Osteoblast (primary cell): ENCODE data around the gene FZD7. TPM values are rescaled to one million over a fixed set of nuclear protein-coding genes. Genes with fewer than 3 reads are reported as not detected.

Source experiments
- DNase-seq: peaks from one replicate; pipeline ENCODE4 v3.0.0; 2011; ENCODE audit warnings: low spot score, mixed read lengths; ENCODE audit not compliant: insufficient read length; ENCODE audit errors: missing footprints
- H2AFZ ChIP-seq: 2 replicates; pipeline ENCODE4 v1.6.0; 2011; ENCODE audit warnings: mild to moderate bottlenecking, low read length
- H3K27ac ChIP-seq: 2 replicates; pipeline ENCODE4 v1.5.1; 2011; ENCODE audit warnings: mild to moderate bottlenecking, low read depth, low read length, moderate library complexity
- H3K27me3 ChIP-seq: 2 replicates; pipeline ENCODE4 v1.6.0; 2012; ENCODE audit warnings: mild to moderate bottlenecking, control low read depth, inconsistent platforms, low read length, moderate library complexity; ENCODE audit not compliant: insufficient read depth
- H3K36me3 ChIP-seq: 2 replicates; pipeline ENCODE4 v1.5.1; 2011; ENCODE audit warnings: mild to moderate bottlenecking, low read length, control low read depth, moderate library complexity; ENCODE audit not compliant: insufficient read depth
- H3K4me1 ChIP-seq: 2 replicates; pipeline ENCODE4 v1.5.1; 2011; ENCODE audit warnings: mild to moderate bottlenecking, low read length, control low read depth, moderate library complexity; ENCODE audit not compliant: insufficient read depth
- H3K4me2 ChIP-seq: 2 replicates; pipeline ENCODE4 v1.6.0; 2011; ENCODE audit warnings: mild to moderate bottlenecking, low read length; ENCODE audit not compliant: insufficient read depth
- H3K4me3 ChIP-seq: fragments of 200-600 bp; sonication (generic); 3 replicates; pipeline ENCODE4 v1.5.1; 2012; ENCODE audit warnings: mild to moderate bottlenecking, low read length, inconsistent platforms; ENCODE audit not compliant: insufficient read depth
- H3K79me2 ChIP-seq: 2 replicates; pipeline ENCODE4 v1.6.0; 2012; ENCODE audit warnings: mild to moderate bottlenecking, low read length, control low read depth, inconsistent platforms; ENCODE audit not compliant: insufficient read depth
- H3K9me3 ChIP-seq: 2 replicates; pipeline ENCODE4 v1.5.1; 2011; ENCODE audit warnings: low read depth, low read length, control low read depth
- H4K20me1 ChIP-seq: 2 replicates; pipeline ENCODE4 v1.6.0; 2012; ENCODE audit warnings: mild to moderate bottlenecking, low read length, control low read depth; ENCODE audit not compliant: insufficient read depth
- CTCF ChIP-seq: IDR thresholded peaks from 2 replicates; pipeline ENCODE4 v1.5.1; 2011; ENCODE audit warnings: mild to moderate bottlenecking, low read depth, low read length, moderate library complexity; ENCODE audit errors: extremely low read depth
- total RNA-seq: library from RNA; depleted of rRNA; stranded (reverse); fragments of >200 nt; gene quantifications from 2 replicates; pipeline ENCODE4 v1.2.3, GENCODE V29; 2012

FZD7 gene
- total RNA-seq, 1 donor = 73.8 TPM

DNA sequence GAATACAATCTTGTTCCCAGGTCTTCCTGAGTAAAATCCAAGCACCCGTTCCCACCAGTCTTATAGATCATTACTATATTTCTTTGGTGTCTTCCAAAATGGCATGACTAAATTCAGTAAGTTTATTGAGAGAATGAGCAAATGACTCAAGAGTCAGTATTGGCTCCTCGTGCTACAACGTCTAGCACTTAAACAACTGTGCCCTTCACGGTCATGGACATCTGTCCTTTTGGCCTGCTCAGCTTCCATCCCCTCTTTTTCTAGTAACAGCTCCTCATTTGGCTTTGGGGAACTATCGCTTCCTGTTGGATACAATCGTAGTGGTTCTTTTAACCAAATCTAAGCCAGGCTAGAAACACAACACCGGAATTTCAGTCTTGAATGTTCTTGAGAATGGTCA lies 24.1 kb upstream of the FZD7 start:
- H3K79me2 ChIP-seq = no peaks in the 10 kb centered on the region

GRCh38 chr2:202014318-202014717 lies 19.3 kb upstream of the FZD7 start:
- Histone ChIP-seq H2AFZ (no peak overlapping the region), H3K4me3 (no peak overlapping the region), H3K9me3 (no peaks in the 10 kb centered on the region), H3K27me3 (no peaks in the 10 kb centered on the region), H3K27ac (no peak overlapping the region), H3K36me3 (no peaks in the 10 kb centered on the region), H3K4me2 (no peak overlapping the region), H3K4me1 (peaks cover 8% of the 10 kb centered on the region), H3K79me2 (no peaks in the 10 kb centered on the region), H4K20me1 (no peaks in the 10 kb centered on the region)
- no peak for DNase-seq
- no peak for TF ChIP-seq CTCF

More for the DNA sequence above, 24.1 kb upstream of the FZD7 start:
- no peaks in the 10 kb centered on the region for H3K9me3 ChIP-seq
- H4K20me1 ChIP-seq = no peaks in the 10 kb centered on the region
- no peak overlapping the region for H3K27ac ChIP-seq
- DNase-seq = no peak
- no peak overlapping the region for H2AFZ ChIP-seq
- H3K4me2 ChIP-seq = no peak overlapping the region
- H3K27me3 ChIP-seq = no peaks in the 10 kb centered on the region
- H3K36me3 ChIP-seq = no peaks in the 10 kb centered on the region
- TF ChIP-seq CTCF = no peak
- H3K4me3 ChIP-seq = no peak overlapping the region
- H3K4me1 ChIP-seq = peaks cover 13% of the 10 kb centered on the region

- no peak overlapping the region for H2AFZ ChIP-seq
- H3K4me2 ChIP-seq = no peak overlapping the region
- H3K27me3 ChIP-seq = no peaks in the 10 kb centered on the region
- H3K4me1 ChIP-seq = peaks cover 8% of the 10 kb centered on the region
- no peak for DNase-seq
- no peaks in the 10 kb centered on the region for H4K20me1 ChIP-seq
- no peak overlapping the region for H3K27ac ChIP-seq
- no peaks in the 10 kb centered on the region for H3K9me3 ChIP-seq
- no peak overlapping the region for H3K4me3 ChIP-seq
- TF ChIP-seq CTCF = no peak
- no peaks in the 10 kb centered on the region for H3K79me2 ChIP-seq
- no peaks in the 10 kb centered on the region for H3K36me3 ChIP-seq
These were observed 18.9 kb upstream of the FZD7 start for GRCh38 chr2:202014759-202015211.

DNA sequence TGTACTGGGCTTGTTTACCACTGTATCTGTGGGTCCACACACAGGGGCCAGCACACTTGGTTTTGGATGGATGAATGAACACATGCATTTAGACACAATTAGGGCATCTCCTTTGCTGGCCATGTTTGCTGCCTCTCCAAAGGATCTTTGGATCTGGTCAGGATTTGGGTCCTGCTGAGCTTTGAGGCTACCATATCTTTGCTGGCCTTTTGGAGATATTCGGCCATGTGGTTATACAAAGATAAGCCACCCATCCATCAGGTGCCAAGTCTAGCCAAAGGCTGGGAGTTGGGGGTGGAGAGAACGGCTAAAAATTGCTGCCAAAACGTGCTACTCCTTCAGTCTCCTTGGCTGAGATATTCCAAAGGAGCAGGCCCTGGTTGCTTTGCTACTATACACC lies 18.2 kb upstream of the FZD7 start:
- TF ChIP-seq CTCF = no peak
- Histone ChIP-seq H3K27ac (no peak overlapping the region), H2AFZ (no peak overlapping the region), H3K79me2 (no peaks in the 10 kb centered on the region), H3K36me3 (no peaks in the 10 kb centered on the region), H3K27me3 (no peaks in the 10 kb centered on the region), H3K4me3 (no peak overlapping the region), H3K4me1 (peaks cover 8% of the 10 kb centered on the region), H3K4me2 (no peak overlapping the region), H4K20me1 (no peaks in the 10 kb centered on the region), H3K9me3 (no peaks in the 10 kb centered on the region)
- DNase-seq = no peak
